HG02973 (cell line): Measurements from ENCODE around the gene CDK14.

Experiments
- ATAC-seq: cut with Tn5 transposase; IDR thresholded peaks from one replicate; pipeline ENCODE4 v1.9.1; 2021; ENCODE audit warnings: moderate library complexity; ENCODE audit not compliant: unreplicated experiment

CDK14 gene

GRCh38 chr7:91079487-91079886 lies 483.4 kb downstream of the CDK14 start:
- ATAC-seq, result no peak

GRCh38 chr7:91080351-91080750 lies 484.2 kb downstream of the CDK14 start:
- ATAC-seq, result no peak

GRCh38 chr7:91082038-91082437 lies 485.9 kb downstream of the CDK14 start:
- no peak for ATAC-seq

GRCh38 chr7:91082852-91083495 lies 486.9 kb downstream of the CDK14 start:
- no peak for ATAC-seq

- no peak for ATAC-seq
Observed at GRCh38 chr7:91083855-91084644, 487.9 kb downstream of the CDK14 start.

- no peak for ATAC-seq
Observed at GRCh38 chr7:91085175-91085574, 489.1 kb downstream of the CDK14 start.

GRCh38 chr7:91086200-91086599 lies 490.1 kb downstream of the CDK14 start:
- ATAC-seq, result no peak

- no peak for ATAC-seq
Observed at GRCh38 chr7:91088156-91088555, 492.0 kb downstream of the CDK14 start.

- no peak for ATAC-seq
Observed at GRCh38 chr7:91088691-91089090, 492.6 kb downstream of the CDK14 start.

- ATAC-seq, result peak; percentile 87
Observed at GRCh38 chr7:91089382-91089963, 493.4 kb downstream of the CDK14 start.

GRCh38 chr7:91090684-91091083 lies 494.6 kb downstream of the CDK14 start:
- ATAC-seq, result no peak

- no peak for ATAC-seq
Observed at GRCh38 chr7:91091631-91092030, 495.5 kb downstream of the CDK14 start.

- no peak for ATAC-seq
Observed at GRCh38 chr7:91093181-91093580, 497.1 kb downstream of the CDK14 start.

- ATAC-seq, result no peak
Observed at GRCh38 chr7:91098566-91098965, 502.4 kb downstream of the CDK14 start.

- ATAC-seq, result no peak
Observed at GRCh38 chr7:91103363-91103762, 507.2 kb downstream of the CDK14 start.

GRCh38 chr7:91107460-91107859 lies 511.3 kb downstream of the CDK14 start:
- ATAC-seq, result no peak

- ATAC-seq, result no peak
Observed at GRCh38 chr7:91109200-91109599, 513.1 kb downstream of the CDK14 start.

- no peak for ATAC-seq
Observed at GRCh38 chr7:91112902-91113341, 516.8 kb downstream of the CDK14 start.

- ATAC-seq, result no peak
Observed at GRCh38 chr7:91114232-91114631, 518.1 kb downstream of the CDK14 start.

- no peak for ATAC-seq
Observed at GRCh38 chr7:91126762-91127161, 530.6 kb downstream of the CDK14 start.

- ATAC-seq, result no peak
Observed at GRCh38 chr7:91127325-91127724, 531.2 kb downstream of the CDK14 start.

GRCh38 chr7:91127959-91128358 lies 531.8 kb downstream of the CDK14 start:
- ATAC-seq, result no peak
